Astrocyte of the spinal cord (primary cell): Measurements from ENCODE around the gene GNAO1.

Experiments used
- DNase-seq: peaks from one replicate; pipeline ENCODE4 v3.0.0; 2011; ENCODE audit warnings: low read depth, low spot score
- H3K4me3 ChIP-seq: 2 replicates; pipeline ENCODE4 v1.5.1; 2011; ENCODE audit warnings: low read depth, mild to moderate bottlenecking, low read length, moderate library complexity
- in situ Hi-C: cut with HindIII; loops from 2 replicates; pipeline ENCODE4 v1.10.0; 2017; ENCODE audit warnings: low sequenced_read_pairs
- TF ChIP-seq, protein P1 (sequence below): IDR thresholded peaks from 2 replicates; pipeline ENCODE4 v1.5.1; 2012; ENCODE audit warnings: low read depth, mild to moderate bottlenecking, low read length, inconsistent platforms

Gene GNAO1

GRCh38 chr16:56320811-56321558 lies 129.7 kb downstream of the GNAO1 start:
- no peak for DNase-seq
- TF ChIP-seq, protein P1, sequence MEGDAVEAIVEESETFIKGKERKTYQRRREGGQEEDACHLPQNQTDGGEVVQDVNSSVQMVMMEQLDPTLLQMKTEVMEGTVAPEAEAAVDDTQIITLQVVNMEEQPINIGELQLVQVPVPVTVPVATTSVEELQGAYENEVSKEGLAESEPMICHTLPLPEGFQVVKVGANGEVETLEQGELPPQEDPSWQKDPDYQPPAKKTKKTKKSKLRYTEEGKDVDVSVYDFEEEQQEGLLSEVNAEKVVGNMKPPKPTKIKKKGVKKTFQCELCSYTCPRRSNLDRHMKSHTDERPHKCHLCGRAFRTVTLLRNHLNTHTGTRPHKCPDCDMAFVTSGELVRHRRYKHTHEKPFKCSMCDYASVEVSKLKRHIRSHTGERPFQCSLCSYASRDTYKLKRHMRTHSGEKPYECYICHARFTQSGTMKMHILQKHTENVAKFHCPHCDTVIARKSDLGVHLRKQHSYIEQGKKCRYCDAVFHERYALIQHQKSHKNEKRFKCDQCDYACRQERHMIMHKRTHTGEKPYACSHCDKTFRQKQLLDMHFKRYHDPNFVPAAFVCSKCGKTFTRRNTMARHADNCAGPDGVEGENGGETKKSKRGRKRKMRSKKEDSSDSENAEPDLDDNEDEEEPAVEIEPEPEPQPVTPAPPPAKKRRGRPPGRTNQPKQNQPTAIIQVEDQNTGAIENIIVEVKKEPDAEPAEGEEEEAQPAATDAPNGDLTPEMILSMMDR = no peak
- H3K4me3 ChIP-seq = no peak overlapping the region
- in situ Hi-C loops = no loop called here

DNA sequence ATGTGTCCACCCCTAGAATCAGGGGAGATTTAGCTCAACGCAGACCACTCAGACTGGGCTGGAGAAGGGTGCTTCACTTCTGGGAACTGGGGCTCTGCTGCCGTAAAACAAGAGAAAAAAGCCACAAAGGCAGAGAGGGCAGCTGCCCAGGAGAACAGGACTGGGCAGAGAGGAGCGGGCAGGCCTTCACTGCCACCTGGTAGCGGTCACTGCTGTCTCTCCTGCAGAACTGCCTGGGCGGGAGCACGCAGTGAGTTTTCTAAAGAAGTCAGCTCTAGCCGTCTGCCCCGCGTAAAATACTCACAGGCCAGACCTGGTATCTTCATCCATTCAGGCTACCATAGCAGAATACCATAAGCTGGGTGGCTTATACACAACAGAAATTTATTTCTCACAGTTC lies 130.3 kb downstream of the GNAO1 start:
- DNase-seq = no peak
- in situ Hi-C loops = no loop called here
- no peak overlapping the region for H3K4me3 ChIP-seq
- TF ChIP-seq, protein P1 = no peak

DNA sequence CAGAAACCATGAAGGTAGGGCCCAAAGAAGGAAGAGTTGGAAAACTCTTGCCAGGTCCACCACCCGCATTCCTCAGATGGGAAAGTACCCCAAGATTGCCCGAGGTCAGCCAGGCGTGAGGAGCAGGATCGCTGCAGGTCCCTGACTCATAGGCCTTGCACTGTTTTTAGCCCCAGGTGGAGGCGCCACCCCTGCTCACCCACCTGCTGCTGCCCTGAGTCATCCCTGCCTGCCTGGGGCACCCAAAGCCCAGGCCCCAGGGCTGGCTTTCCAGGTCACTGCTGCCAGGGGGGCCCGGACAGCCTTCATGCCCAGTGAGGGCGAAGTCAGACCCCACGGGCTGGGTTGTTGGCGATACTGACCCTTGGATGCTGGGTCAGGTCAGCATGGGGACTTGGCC lies 133.1 kb downstream of the GNAO1 start:
- no peak for DNase-seq
- no peak overlapping the region for H3K4me3 ChIP-seq
- TF ChIP-seq, protein P1 = no peak
- in situ Hi-C loops = no loop called here

DNA sequence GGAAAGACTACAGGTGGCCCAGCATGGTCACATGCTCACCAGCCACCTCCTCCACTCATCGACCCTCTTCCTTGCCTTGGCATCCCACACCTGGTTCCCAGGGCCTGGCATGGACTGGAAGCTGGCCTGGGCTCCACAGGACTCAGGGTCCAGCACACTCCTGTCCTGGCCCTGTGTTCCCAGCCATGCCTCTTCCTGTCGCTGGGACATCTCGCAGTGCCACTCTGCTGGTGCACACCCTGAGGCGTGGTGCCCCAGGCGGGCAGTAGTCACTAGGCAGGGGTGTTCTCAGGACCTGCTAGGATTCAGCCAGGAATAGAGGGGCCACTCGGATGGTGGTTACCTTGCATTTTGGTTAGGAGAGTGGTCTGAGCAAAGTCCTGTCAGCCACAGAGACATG lies 134.7 kb downstream of the GNAO1 start:
- in situ Hi-C loops = no loop called here
- H3K4me3 ChIP-seq = no peak overlapping the region
- no peak for DNase-seq
- TF ChIP-seq, protein P1 = no peak

GRCh38 chr16:56327071-56327928 lies 136.0 kb downstream of the GNAO1 start:
- in situ Hi-C loops = no loop called here
- no peak for DNase-seq
- no peak overlapping the region for H3K4me3 ChIP-seq
- TF ChIP-seq, protein P1 = no peak

- DNase-seq = no peak
- in situ Hi-C loops = no loop called here
- TF ChIP-seq, protein P1 = no peak
- H3K4me3 ChIP-seq = no peak overlapping the region
Observed at GRCh38 chr16:56327929-56328258, 136.6 kb downstream of the GNAO1 start.
